ENCODE results near the gene PRKCD.

GRCh38 chr3:53158765-53159155, 2.2 kb upstream of the PRKCD start:
- no peak for TF ChIP-seq POLR2AphosphoS5 (IDR thresholded peaks at IDR 0.05; ENCODE audit: low read depth, low read length)
- TF ChIP-seq TAF1 (IDR thresholded peaks at IDR 0.05; ENCODE audit: borderline replicate concordance, insufficient read depth, low read length), result no peak
- TF ChIP-seq, protein P1, sequence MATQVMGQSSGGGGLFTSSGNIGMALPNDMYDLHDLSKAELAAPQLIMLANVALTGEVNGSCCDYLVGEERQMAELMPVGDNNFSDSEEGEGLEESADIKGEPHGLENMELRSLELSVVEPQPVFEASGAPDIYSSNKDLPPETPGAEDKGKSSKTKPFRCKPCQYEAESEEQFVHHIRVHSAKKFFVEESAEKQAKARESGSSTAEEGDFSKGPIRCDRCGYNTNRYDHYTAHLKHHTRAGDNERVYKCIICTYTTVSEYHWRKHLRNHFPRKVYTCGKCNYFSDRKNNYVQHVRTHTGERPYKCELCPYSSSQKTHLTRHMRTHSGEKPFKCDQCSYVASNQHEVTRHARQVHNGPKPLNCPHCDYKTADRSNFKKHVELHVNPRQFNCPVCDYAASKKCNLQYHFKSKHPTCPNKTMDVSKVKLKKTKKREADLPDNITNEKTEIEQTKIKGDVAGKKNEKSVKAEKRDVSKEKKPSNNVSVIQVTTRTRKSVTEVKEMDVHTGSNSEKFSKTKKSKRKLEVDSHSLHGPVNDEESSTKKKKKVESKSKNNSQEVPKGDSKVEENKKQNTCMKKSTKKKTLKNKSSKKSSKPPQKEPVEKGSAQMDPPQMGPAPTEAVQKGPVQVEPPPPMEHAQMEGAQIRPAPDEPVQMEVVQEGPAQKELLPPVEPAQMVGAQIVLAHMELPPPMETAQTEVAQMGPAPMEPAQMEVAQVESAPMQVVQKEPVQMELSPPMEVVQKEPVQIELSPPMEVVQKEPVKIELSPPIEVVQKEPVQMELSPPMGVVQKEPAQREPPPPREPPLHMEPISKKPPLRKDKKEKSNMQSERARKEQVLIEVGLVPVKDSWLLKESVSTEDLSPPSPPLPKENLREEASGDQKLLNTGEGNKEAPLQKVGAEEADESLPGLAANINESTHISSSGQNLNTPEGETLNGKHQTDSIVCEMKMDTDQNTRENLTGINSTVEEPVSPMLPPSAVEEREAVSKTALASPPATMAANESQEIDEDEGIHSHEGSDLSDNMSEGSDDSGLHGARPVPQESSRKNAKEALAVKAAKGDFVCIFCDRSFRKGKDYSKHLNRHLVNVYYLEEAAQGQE (IDR thresholded peaks at IDR 0.05; ENCODE audit: insufficient read depth in 1 of 2, low read depth in 2 of 2, low read length in 2 of 2), result no peak
